ENCODE data around the gene KRT76. TPM values are rescaled to one million over a fixed set of nuclear protein-coding genes. Genes with fewer than 3 reads are reported as not detected.

The KRT76 gene
- total RNA-seq, 4 donors from 2014 or later: not detected

DNA sequence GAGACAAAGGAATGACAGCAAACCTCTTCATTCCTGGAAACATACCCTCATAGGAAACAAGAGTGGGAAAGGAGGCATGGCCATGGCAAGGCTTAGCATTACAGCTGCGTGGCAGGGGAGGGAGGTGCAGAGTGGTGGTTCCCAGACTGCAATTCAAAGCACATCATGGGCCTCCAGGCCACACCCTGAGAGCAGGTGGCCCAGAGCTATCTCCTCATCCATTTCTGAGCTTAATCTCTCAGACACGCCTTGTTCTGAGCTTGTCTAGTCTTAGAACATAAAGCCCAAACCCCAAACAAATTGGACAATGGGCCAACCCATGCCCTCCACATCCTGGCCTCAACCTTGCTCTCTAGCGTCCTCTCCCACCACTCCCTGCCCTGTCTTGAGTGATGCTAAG, 24.6 kb upstream of the KRT76 start:
- DNase-seq: no peak
- H3K27me3 ChIP-seq: no peaks in the 10 kb centered on the region
- no peaks in the 10 kb centered on the region for H3K4me1 ChIP-seq
- no peak for TF ChIP-seq POLR2A (IDR thresholded peaks at IDR 0.05)
- TF ChIP-seq, protein P1, sequence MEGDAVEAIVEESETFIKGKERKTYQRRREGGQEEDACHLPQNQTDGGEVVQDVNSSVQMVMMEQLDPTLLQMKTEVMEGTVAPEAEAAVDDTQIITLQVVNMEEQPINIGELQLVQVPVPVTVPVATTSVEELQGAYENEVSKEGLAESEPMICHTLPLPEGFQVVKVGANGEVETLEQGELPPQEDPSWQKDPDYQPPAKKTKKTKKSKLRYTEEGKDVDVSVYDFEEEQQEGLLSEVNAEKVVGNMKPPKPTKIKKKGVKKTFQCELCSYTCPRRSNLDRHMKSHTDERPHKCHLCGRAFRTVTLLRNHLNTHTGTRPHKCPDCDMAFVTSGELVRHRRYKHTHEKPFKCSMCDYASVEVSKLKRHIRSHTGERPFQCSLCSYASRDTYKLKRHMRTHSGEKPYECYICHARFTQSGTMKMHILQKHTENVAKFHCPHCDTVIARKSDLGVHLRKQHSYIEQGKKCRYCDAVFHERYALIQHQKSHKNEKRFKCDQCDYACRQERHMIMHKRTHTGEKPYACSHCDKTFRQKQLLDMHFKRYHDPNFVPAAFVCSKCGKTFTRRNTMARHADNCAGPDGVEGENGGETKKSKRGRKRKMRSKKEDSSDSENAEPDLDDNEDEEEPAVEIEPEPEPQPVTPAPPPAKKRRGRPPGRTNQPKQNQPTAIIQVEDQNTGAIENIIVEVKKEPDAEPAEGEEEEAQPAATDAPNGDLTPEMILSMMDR (IDR thresholded peaks at IDR 0.05): no peak
- H3K27ac ChIP-seq: no peak overlapping the region
- no peak overlapping the region for H3K4me3 ChIP-seq
- H3K9me3 ChIP-seq: no peaks in the 10 kb centered on the region
- H3K36me3 ChIP-seq: no peaks in the 10 kb centered on the region

DNA sequence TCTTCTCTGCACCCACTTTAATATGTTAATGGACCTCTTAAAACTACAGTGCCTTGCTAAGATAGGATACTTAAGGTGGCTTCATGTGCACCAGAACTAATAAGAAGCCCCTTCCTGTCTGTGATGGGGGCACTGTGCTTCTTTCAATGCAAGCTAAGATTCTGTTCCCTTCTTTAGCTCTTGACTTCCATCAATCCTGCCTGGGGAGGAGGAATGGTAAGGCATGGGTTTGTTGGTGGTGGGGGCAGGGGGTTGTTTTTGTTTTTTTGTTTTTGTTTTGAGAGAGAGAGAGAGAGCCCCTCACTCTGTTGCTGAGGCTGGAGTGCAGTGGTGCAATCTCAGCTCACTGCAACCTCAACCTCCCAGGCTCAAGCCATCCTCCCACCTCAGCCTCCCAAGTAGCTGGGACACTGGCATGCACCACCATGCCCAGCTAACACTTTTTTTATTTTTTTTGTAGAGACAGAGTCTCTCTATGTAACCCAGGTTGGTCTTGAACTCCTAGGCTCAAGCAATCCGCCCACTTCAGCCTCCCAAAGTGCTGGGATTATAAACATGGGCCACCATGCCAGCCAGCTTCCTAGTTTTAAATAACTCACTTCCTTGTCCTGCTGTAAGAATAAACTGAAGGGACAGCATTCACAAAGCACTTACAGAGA, 23.2 kb upstream of the KRT76 start:
- no peaks in the 10 kb centered on the region for H3K27me3 ChIP-seq
- TF ChIP-seq POLR2A (IDR thresholded peaks at IDR 0.05): no peak
- TF ChIP-seq, protein P1 (IDR thresholded peaks at IDR 0.05): no peak
- H3K27ac ChIP-seq: no peak overlapping the region
- no peak for DNase-seq
- H3K9me3 ChIP-seq: no peaks in the 10 kb centered on the region
- H3K4me1 ChIP-seq: no peaks in the 10 kb centered on the region
- H3K36me3 ChIP-seq: no peaks in the 10 kb centered on the region
- no peak overlapping the region for H3K4me3 ChIP-seq

DNA sequence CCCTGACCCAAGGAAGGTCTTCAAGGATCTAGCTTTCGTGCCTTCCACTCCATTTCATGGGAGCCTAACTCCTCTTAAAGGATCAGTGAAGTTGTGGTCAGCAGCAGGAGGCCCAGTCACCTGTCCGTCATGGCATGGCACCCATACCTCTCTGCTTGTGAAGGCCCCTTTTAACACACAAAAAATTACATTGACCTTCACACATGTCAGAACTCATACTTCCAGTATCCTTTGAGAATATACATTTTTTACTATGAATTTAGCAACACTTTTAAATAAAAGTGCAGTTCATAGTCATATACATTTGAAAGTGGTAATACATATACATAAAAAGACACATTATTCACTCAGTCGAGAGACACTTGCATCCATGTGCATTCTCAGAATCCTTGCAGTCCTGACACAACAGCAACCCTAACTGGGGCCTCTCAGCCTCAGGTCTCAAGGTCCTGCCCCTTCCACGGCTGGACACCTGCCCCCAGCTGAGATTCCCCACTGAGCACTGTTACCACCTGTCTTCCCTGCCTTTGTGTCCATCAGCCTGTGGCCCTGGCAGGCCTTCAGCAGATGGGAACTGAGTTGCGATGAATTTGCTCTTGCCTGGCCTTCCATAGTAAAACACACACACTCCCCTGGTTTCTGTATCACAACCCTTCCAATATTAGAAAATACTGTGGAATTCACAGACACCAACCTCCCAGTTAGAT, 22.5 kb upstream of the KRT76 start:
- Histone ChIP-seq H3K27me3 (no peaks in the 10 kb centered on the region), H3K4me3 (no peak overlapping the region), H3K9me3 (no peaks in the 10 kb centered on the region), H3K27ac (no peak overlapping the region), H3K4me1 (no peaks in the 10 kb centered on the region), H3K36me3 (no peaks in the 10 kb centered on the region)
- no peak for DNase-seq
- TF ChIP-seq POLR2A (IDR thresholded peaks at IDR 0.05): no peak
- TF ChIP-seq, protein P1 (IDR thresholded peaks at IDR 0.05): no peak

DNA sequence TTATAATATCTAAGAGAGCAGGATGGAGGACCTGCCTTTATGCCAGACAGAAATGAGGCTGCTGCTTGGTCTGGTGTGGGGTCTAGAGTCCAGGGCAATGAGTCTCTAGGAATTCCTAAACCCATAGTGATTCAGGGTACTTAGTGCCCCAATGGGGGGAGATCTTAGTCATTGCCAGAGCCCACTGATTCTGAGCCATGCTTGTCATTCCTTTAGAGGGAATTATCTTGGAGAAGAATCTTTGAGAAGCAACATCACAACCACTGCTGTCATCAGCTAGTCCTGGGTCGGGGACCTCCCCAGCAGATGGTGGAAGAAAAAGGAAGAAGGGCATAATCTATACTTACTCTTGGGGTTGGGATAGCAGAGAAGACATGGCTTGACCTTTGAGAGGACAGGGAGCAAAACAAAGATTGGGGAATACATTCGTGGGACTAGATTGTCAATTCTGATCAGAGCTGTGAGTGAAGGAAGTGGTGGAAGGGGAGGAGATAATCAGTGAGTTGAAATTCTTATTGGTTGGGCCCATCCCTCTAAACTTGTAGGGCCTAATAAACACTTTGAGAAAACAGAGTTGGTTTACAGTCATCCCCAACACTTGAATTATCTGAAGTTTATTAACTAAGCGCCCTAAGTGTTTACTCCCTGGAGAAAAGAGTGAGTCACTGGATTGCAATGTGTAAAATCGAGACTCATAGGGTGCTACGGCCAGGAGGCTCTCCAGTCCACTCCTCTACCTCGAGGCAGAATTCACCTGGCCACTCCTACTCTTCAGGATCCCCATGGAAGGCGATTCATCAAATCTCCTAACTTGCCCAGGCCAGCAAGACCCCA, 21.7 kb upstream of the KRT76 start:
- H3K36me3 ChIP-seq: no peaks in the 10 kb centered on the region
- H3K4me3 ChIP-seq: no peak overlapping the region
- no peaks in the 10 kb centered on the region for H3K4me1 ChIP-seq
- TF ChIP-seq, protein P1 (IDR thresholded peaks at IDR 0.05): no peak
- TF ChIP-seq POLR2A (IDR thresholded peaks at IDR 0.05): no peak
- DNase-seq: no peak
- H3K9me3 ChIP-seq: no peaks in the 10 kb centered on the region
- no peak overlapping the region for H3K27ac ChIP-seq
- no peaks in the 10 kb centered on the region for H3K27me3 ChIP-seq

DNA sequence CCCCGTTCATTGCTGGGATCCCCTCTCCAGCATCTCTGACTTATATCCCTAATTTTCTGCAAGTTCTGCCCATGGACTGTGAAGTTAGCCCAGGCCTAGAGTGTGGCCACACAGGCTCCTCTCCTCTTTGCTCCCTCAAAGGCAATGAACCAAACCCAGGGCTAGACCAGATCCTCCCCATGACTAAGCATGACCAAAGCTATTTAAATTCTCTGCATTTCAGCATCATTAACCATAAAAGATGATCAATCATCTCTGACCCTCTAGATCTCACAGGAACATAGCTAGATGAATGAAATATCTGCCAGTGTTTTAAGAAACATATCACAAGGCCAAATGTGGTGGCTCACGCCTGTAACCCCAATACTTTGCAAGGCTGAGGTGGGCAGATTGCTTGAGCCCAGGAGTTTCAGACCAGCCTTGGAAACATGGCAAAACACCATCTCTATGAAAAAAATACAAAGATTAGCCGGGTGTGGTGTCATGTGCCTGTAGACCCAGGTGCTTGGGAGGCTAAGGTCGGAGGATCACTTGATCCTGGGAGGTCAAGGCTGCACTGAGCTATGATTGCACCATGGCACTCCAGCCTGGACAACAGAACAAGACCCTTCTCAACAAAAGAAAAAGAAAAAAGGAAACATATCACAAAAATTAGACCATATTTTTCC, 21.0 kb upstream of the KRT76 start:
- no peaks in the 10 kb centered on the region for H3K4me1 ChIP-seq
- no peak overlapping the region for H3K4me3 ChIP-seq
- no peaks in the 10 kb centered on the region for H3K9me3 ChIP-seq
- no peak overlapping the region for H3K27ac ChIP-seq
- no peak for DNase-seq
- H3K27me3 ChIP-seq: no peaks in the 10 kb centered on the region
- TF ChIP-seq POLR2A (IDR thresholded peaks at IDR 0.05): no peak
- TF ChIP-seq, protein P1 (IDR thresholded peaks at IDR 0.05): no peak
- H3K36me3 ChIP-seq: no peaks in the 10 kb centered on the region
